GM12875 (cell line): ENCODE data around the gene FLAD1.

Experiments used
- H3K4me3 ChIP-seq: one replicate; pipeline ENCODE4 v1.5.1; 2011; ENCODE audit warnings: low read depth, low read length, control low read depth
- CTCF ChIP-seq: IDR thresholded peaks from 2 replicates; pipeline ENCODE4 v1.5.1; 2011; ENCODE audit warnings: low read depth, mild to moderate bottlenecking, control low read depth, inconsistent platforms, low read length, moderate library complexity, borderline replicate concordance; ENCODE audit not compliant: insufficient read depth

Gene FLAD1

GRCh38 chr1:154945160-154945961 is 37.8 kb upstream of the FLAD1 start:
- H3K4me3 ChIP-seq, result no peak overlapping the region
- no peak for TF ChIP-seq CTCF

- no peak for TF ChIP-seq CTCF
- no peak overlapping the region for H3K4me3 ChIP-seq
Observed at GRCh38 chr1:154945962-154946850, 36.9 kb upstream of the FLAD1 start.

- no peak for TF ChIP-seq CTCF
- H3K4me3 ChIP-seq, result no peak overlapping the region
Observed at GRCh38 chr1:154948079-154948478, 35.1 kb upstream of the FLAD1 start.

- no peak for TF ChIP-seq CTCF
- H3K4me3 ChIP-seq, result no peak overlapping the region
Observed at GRCh38 chr1:154951901-154952657, 31.1 kb upstream of the FLAD1 start.

GRCh38 chr1:154952664-154953063 is 30.5 kb upstream of the FLAD1 start:
- H3K4me3 ChIP-seq, result no peak overlapping the region
- TF ChIP-seq CTCF, result no peak

GRCh38 chr1:154953611-154954038 is 29.5 kb upstream of the FLAD1 start:
- H3K4me3 ChIP-seq, result no peak overlapping the region
- no peak for TF ChIP-seq CTCF
